Neural progenitor cell (in vitro differentiated cells): ENCODE measurements around the gene LPP.

Source experiments
- EZH2 ChIP-seq: fragments of 200-600 bp; sonication (generic); IDR thresholded peaks from 2 replicates; pipeline ENCODE4 v1.6.1; 2017; ENCODE audit warnings: antibody characterized with exemption, mild to moderate bottlenecking, moderate library complexity
- TF ChIP-seq, protein P1 (sequence below): fragments of 200-600 bp; sonication (generic); IDR thresholded peaks from 2 replicates; pipeline ENCODE4 v1.5.1; 2017; ENCODE audit warnings: antibody characterized with exemption, mild to moderate bottlenecking

DNA sequence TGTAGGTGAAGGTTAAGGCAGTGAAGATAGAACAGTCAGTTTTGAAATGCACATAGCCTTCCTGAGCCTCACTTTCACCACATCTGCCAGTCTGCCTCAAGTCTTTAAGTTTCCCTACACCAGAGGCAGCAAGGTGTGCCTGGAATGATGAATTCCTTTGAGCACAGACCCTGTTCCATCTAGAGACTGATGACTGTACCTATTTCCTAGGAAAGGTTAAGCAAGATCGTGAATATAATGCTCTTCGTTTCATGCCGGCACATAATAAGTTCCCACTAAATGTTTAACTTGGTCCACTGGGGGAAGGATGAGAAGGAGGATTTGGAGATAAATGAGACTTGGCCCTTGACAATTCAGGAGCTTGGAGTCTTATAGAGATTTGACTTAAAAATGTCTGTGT is 141.9 kb downstream of the LPP start:
- TF ChIP-seq, protein P1, sequence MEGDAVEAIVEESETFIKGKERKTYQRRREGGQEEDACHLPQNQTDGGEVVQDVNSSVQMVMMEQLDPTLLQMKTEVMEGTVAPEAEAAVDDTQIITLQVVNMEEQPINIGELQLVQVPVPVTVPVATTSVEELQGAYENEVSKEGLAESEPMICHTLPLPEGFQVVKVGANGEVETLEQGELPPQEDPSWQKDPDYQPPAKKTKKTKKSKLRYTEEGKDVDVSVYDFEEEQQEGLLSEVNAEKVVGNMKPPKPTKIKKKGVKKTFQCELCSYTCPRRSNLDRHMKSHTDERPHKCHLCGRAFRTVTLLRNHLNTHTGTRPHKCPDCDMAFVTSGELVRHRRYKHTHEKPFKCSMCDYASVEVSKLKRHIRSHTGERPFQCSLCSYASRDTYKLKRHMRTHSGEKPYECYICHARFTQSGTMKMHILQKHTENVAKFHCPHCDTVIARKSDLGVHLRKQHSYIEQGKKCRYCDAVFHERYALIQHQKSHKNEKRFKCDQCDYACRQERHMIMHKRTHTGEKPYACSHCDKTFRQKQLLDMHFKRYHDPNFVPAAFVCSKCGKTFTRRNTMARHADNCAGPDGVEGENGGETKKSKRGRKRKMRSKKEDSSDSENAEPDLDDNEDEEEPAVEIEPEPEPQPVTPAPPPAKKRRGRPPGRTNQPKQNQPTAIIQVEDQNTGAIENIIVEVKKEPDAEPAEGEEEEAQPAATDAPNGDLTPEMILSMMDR = no peak
- no peak for TF ChIP-seq EZH2
